Muscle of leg (tissue), 11 donors: Measurements from ENCODE around the gene HUS1. TPM values are rescaled to one million over a fixed set of nuclear protein-coding genes. Genes with fewer than 3 reads are reported as not detected.
"Not testable (repeated sequence)": the region's sequence is repeated elsewhere in the genome, so short reads cannot be mapped to it uniquely, and the experiment has no call there.

Experiments
- DNase-seq: peaks from one replicate; pipeline ENCODE4 v3.0.0; 2013
- H3K27ac ChIP-seq: one replicate; pipeline ENCODE4 v1.5.1; 2013; ENCODE audit warnings: mild to moderate bottlenecking, low read length, control low read depth
- H3K27me3 ChIP-seq: one replicate; pipeline ENCODE4 v1.6.1; 2013; ENCODE audit warnings: low read length; ENCODE audit not compliant: control insufficient read depth, insufficient read depth
- H3K36me3 ChIP-seq: one replicate; pipeline ENCODE4 v1.6.1; 2013; ENCODE audit warnings: low read length; ENCODE audit not compliant: control insufficient read depth, insufficient read depth
- H3K4me1 ChIP-seq: one replicate; pipeline ENCODE4 v1.6.1; 2013; ENCODE audit warnings: low read length; ENCODE audit not compliant: control insufficient read depth, insufficient read depth
- H3K4me3 ChIP-seq: one replicate; pipeline ENCODE4 v1.5.1; 2013; ENCODE audit warnings: low read length, control low read depth
- H3K9me3 ChIP-seq: replicated peaks from 2 replicates; pipeline ENCODE4 v1.6.1; 2013; ENCODE audit warnings: low read depth, low read length; ENCODE audit not compliant: control insufficient read depth
- WGBS: methylation state at CpG from one replicate; pipeline ENCODE4 v1.1.5; 2013; ENCODE audit warnings: missing lambda C conversion rate; ENCODE audit not compliant: insufficient coverage; 5-methylcytosine and 5-hydroxymethylcytosine counted together
- polyA plus RNA-seq, 8 donors: library from polyadenylated mRNA; unstranded; fragments of 120-200 nt; gene quantifications; one replicate each; pipeline versions ENCODE4 v1.2.1 to v1.2.3, GENCODE V29; 2013; ENCODE audit warnings: inconsistent platforms in 1 of 8, low replicate concordance in 1 of 8; ENCODE audit not compliant: insufficient read length in 8 of 8, insufficient read depth in 1 of 8
- total RNA-seq: library from RNA; stranded (reverse); fragments of 120-200 nt; gene quantifications from one replicate; pipeline ENCODE4 v1.2.4, GENCODE V29; 2013

Gene HUS1
- total and polyA plus RNA-seq, 9 donors, result 13.4 to 16.8 (median 14.7) TPM

DNA sequence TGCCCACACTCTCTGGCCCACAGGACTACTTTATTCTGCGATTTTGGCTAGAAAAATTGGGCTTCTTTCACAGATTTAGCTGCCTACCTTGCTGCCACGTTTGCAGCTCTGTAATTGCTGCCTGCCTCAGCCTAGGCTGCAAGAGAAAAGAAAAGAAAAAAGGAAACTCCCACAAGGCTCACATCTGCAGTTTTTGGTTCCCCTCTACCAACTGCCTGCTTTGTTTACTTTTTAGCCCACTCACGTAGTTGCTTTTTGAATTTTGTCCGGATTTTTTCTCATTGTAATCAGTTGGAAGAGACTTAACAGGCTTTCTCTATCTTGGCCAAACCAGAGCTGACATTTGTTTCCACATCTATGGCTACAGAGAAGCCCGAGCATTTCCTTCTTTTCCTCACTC, 25.2 kb upstream of the HUS1 start:
- Histone ChIP-seq H3K27ac (no peak overlapping the region), H3K36me3 (no peaks in the 10 kb centered on the region), H3K27me3 (peaks cover 2% of the 10 kb centered on the region), H3K9me3 (no peaks in the 10 kb centered on the region), H3K4me3 (no peak overlapping the region), H3K4me1 (peaks cover 4% of the 10 kb centered on the region)
- DNase-seq, result no peak
- WGBS, result 23% methylated on average over 3 of the region's 5 CpGs

DNA sequence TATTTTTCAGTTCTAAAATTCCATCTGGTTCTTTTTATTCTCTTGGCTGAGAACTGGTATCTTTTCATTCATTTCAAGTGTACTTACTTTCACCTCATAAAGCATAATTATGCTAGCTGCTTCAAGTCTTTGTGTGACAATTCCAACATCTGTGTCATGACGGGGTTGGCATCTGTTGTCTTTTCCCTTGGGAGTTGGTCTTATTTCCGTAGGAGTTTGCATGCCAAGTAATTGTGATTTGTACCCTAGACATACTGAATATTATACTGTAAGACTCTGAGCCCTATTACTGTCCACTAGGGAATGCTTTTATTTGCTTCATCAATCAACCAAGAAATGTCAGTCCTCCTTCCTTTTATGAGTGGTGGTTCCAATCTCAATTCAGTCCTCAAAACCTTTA, 24.6 kb upstream of the HUS1 start:
- Histone ChIP-seq H3K36me3 (no peaks in the 10 kb centered on the region), H3K9me3 (no peaks in the 10 kb centered on the region), H3K27ac (no peak overlapping the region), H3K27me3 (peaks cover 2% of the 10 kb centered on the region), H3K4me1 (peaks cover 4% of the 10 kb centered on the region), H3K4me3 (no peak overlapping the region)
- DNase-seq, result peak; percentile 15
- WGBS, result no CpG with 5 or more reads among the region's 2 CpGs

DNA sequence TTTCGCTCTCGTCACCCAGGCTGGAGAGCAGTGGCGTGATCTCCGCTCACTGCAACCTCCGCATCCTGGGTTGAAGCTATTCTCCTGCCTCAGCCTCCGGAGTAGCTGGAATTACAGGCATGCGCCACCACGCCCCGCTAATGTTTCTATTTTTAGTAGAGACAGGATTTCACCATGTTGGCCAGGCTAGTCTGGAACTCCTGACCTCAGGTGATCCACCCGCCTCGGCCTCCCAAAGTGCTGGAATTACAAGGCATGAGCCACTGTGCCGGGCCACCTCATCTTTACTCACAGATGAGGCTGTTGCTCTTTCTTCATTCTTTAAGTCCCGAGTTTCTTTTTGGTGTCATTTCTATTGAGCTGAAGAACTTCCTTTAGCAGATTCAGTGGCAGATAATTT, 20.7 kb upstream of the HUS1 start:
- H3K36me3 ChIP-seq, H3K4me1 ChIP-seq, H3K4me3 ChIP-seq, H3K27me3 ChIP-seq, DNase-seq, H3K27ac ChIP-seq, H3K9me3 ChIP-seq: not testable (repeated sequence)
- 94% methylated on average over 8 of the region's 13 CpGs for WGBS

- Histone ChIP-seq H3K9me3 (no peaks in the 10 kb centered on the region), H3K27me3 (no peaks in the 10 kb centered on the region), H3K4me3 (no peak overlapping the region), H3K4me1 (peaks cover 1% of the 10 kb centered on the region), H3K27ac (no peak overlapping the region), H3K36me3 (no peaks in the 10 kb centered on the region)
- 93% methylated on average over 11 of the region's 12 CpGs for WGBS
- no peak for DNase-seq
Observed at GRCh38 chr7:47999413-47999812, 20.0 kb upstream of the HUS1 start.

DNA sequence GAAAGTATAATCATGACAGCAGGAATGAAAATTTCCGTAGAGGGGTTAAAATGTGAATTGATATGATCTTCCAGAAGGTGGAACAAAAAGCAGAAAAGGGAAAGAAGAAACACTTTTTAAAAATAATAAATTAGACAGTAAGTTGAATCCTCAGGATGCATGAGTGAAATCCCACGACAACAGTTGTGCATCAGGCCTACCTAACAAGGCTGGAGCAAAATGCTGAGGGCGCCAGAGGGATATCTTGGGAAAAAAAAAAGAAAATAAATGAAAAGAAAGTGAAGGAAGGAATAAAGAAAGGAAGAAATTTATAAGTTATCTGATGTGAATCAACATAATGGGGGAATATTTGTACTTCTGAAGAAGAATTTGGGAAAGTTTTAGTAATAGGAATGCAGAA, 13.0 kb upstream of the HUS1 start:
- WGBS, result 92% methylated on average over 2 of the region's 3 CpGs
- no peak overlapping the region for H3K4me3 ChIP-seq

DNA sequence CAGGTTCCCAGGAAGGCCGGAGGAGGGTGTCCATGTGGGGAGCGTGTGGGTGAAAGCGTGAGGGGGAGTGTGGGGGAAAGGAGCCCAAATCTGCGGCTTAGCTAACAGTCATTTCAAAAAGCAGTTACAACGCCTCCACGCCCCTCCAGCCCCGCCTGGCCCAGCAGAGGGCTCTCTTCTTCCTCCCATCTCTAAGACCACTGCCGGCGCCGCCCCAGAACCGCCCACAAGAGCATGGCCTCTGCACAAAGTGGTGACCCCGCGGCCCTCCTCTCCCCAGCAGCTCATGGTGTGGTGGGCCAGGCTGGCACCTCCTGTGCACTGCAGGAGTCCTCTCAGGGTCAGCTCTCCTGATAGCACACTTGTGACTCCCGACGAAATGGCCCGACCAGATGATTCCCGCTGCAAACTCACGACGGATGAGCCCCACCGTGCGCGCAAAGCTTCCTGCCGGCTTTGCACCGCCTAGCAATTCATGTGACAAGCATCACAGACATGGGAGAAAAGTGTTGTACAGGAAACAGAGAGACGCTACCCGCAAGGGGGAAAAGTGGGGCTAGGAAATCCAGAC, 12.4 kb upstream of the HUS1 start:
- 0% methylated on average over 17 of the region's 26 CpGs for WGBS
- Histone ChIP-seq H3K4me1 (peaks cover 2% of the 10 kb centered on the region), H3K27ac (no peak overlapping the region), H3K9me3 (no peaks in the 10 kb centered on the region), H3K36me3 (no peaks in the 10 kb centered on the region), H3K4me3 (peak overlapping the region; percentile 38), H3K27me3 (no peaks in the 10 kb centered on the region)
- DNase-seq, result peak; percentile 88

More for the DNA sequence above, 13.0 kb upstream of the HUS1 start:
- no peak for DNase-seq
- no peak overlapping the region for H3K27ac ChIP-seq
- no peaks in the 10 kb centered on the region for H3K36me3 ChIP-seq
- peaks cover 2% of the 10 kb centered on the region for H3K4me1 ChIP-seq
- H3K9me3 ChIP-seq, result no peaks in the 10 kb centered on the region
- H3K27me3 ChIP-seq, result no peaks in the 10 kb centered on the region

DNA sequence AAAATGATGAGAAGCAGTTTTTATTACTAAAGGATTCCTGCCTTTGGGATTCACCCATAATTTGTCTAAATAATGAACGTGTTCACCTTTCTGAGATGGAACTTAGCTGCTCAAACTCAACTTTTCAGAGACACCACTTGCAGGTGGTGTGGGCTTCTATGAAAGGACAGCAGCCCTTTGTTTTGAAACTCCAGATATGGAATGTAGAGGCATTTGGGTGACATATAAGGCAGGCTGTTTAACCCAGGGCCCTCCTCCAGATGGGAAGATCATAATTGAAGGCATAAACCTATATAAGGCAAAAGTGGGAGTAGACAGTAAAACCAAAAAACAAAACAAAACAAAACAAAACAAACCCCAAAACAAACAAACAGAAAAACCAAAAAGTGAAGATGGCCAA, 11.9 kb upstream of the HUS1 start:
- Histone ChIP-seq H3K36me3 (no peaks in the 10 kb centered on the region), H3K9me3 (no peaks in the 10 kb centered on the region), H3K27ac (no peak overlapping the region), H3K4me3 (peak overlapping the region; percentile 38), H3K4me1 (peaks cover 2% of the 10 kb centered on the region), H3K27me3 (no peaks in the 10 kb centered on the region)
- no CpG with 5 or more reads among the region's 1 CpG for WGBS
- DNase-seq, result no peak

DNA sequence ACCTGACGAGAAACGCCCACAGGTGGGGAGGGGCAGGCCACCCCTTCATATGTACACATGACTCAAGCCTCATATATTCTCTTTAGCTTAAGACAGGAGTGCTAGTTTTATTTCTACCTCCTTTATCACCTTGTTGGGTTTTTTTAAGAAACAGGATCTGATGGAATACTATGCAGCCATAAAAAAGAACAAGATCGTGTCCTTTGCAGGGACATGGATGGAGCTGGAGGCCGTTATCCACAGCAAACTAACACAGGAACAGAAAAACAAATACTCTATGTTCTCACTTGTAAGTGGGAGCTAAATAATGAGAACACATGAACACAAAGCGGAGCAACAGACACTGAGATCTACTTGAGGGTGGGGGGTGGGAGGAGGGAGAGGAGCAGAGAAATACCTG, 11.2 kb upstream of the HUS1 start:
- H3K4me1 ChIP-seq, result peaks cover 2% of the 10 kb centered on the region
- no CpG with 5 or more reads among the region's 5 CpGs for WGBS
- no peaks in the 10 kb centered on the region for H3K9me3 ChIP-seq
- H3K4me3 ChIP-seq, result no peak overlapping the region
- H3K27ac ChIP-seq, result no peak overlapping the region
- DNase-seq, result no peak
- H3K27me3 ChIP-seq, result no peaks in the 10 kb centered on the region
- H3K36me3 ChIP-seq, result no peaks in the 10 kb centered on the region

GRCh38 chr7:47989607-47990400, 10.4 kb upstream of the HUS1 start:
- WGBS, result no CpG with 5 or more reads among the region's 10 CpGs
- not testable (repeated sequence) for H3K27me3 ChIP-seq, H3K36me3 ChIP-seq, H3K4me3 ChIP-seq, H3K27ac ChIP-seq, H3K4me1 ChIP-seq, H3K9me3 ChIP-seq, DNase-seq

DNA sequence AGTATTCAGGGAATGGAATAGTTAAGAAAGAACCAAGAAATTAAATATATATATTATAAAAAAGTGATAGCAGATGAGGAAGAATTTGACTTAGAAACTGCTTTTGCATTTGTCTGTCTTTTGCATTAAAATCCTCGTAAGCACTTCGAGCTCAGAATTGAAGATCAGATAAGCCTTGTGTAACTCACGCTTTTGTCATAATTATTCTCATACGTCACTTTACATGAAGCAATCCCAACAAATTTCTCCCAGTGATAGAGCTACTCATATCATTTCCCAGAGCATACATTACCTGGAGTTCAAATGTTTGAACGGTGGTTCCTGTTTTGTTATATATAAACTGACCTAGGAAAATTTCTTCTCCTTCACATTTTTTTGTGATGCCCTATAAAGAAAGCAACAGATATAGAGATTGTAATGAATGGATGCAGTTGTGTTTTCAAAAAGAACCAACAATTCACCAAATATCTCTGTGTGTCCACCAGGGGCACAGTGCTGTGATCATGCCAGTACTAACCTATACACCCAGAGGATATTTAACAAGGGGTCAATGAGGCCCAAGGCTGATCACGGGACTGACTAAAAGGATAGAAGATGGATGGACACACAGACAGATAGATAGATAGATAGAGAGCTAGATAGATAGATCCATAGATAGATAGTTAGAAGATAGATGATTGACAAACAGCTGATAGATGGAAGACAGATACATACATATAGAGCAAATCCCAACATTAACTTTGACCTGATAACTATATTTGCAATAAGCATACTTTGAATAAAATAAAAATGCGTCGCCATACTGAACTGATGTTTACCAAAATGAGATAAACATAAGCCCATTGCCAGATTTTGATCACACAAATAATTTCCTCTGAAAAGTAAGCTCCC, 9.3 kb upstream of the HUS1 start:
- Histone ChIP-seq H3K9me3 (no peaks in the 10 kb centered on the region), H3K27me3 (no peaks in the 10 kb centered on the region), H3K36me3 (no peaks in the 10 kb centered on the region), H3K4me1 (peaks cover 2% of the 10 kb centered on the region), H3K27ac (no peak overlapping the region), H3K4me3 (no peak overlapping the region)
- 70% methylated on average over 2 of the region's 8 CpGs for WGBS
- DNase-seq, result no peak
